ENCODE measurements around the gene SET. TPM values are rescaled to one million over a fixed set of nuclear protein-coding genes. Genes with fewer than 3 reads are reported as not detected.

SET gene
- total and polyA plus RNA-seq, 2 of the 13 experiments (the other 11 are each of a cell fraction or from before 2014, with no cell fraction given): 94.2 to 611 TPM

DNA sequence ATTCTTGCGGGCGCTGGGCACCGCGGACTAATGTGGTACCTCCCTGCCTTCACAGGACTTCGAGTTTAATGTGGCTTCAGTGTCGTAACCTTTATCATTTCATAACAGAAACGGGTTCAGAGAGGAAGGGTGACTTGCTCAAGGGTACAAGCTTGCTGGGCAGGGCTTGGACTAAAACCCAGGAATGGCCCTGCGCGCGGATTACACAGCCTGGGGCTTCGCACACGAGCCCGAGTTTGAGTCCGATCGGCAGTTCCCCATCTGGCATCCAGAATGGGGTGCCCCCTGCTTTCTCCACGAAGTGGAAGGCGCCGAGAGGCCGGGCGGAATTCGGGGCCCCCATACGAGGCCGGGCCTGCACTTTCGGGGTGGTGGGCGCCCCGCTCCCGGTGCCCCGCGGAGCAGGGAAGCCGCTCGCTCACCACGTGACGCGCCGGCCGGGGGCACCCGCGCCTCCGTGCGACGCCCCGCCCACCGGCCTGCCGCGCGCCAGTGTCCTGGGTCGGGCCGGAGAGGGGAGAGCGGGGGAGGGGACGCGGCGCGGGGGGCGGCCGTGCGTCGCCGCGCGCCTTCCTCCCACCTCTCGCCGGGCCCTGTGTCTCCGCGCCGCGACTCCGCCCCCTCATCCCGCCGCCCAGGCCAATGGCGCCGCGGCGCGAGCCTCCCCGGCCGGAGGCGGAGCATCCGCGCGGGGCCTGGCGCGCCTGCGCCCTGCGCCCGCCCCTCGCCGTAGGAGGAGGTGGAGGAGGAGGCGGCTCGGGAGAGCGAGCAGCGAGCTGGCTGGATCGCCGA is at the start of gene SET (continued):
- TF ChIP-seq BRCA1 (CRISPR knock-in tag; IDR thresholded peaks at IDR 0.05) (no peak), ZNF878 (CRISPR knock-in tag; IDR thresholded peaks at IDR 0.05) (no peak), KLF15 (CRISPR knock-in tag; IDR thresholded peaks at IDR 0.05; ENCODE audit: borderline replicate concordance) (no peak), NKX3-1 (CRISPR knock-in tag; IDR thresholded peaks at IDR 0.05) (peak; percentile 17), ZFP37 (CRISPR knock-in tag; IDR thresholded peaks at IDR 0.05; ENCODE audit: borderline replicate concordance) (0 out of 2 replicates have a peak, but pooled peaks have one; percentile 50), FOXA1 (IDR thresholded peaks at IDR 0.05) (no peak), FOXA1 (CRISPR knock-in tag; IDR thresholded peaks at IDR 0.05) (no peak), ZMAT3 (CRISPR knock-in tag; conservative IDR thresholded peaks at IDR 0.05) (peak; percentile 66), NR3C1 (CRISPR knock-in tag; IDR thresholded peaks at IDR 0.05) (no peak), MAZ (IDR thresholded peaks at IDR 0.05; ENCODE audit: borderline replicate concordance, low read depth, low read length) (peak; percentile 90), MAZ (CRISPR knock-in tag; IDR thresholded peaks at IDR 0.05; ENCODE audit: low read depth) (peak; percentile 96), ZNF446 (CRISPR knock-in tag; IDR thresholded peaks at IDR 0.05) (0 out of 2 replicates have a peak, but pooled peaks have one; percentile 37), ZNF569 (CRISPR knock-in tag; IDR thresholded peaks at IDR 0.05; ENCODE audit: borderline replicate concordance) (no peak), SAP130 (CRISPR knock-in tag; IDR thresholded peaks at IDR 0.05; ENCODE audit: low read depth) (peak; percentile 64), HES4 (CRISPR knock-in tag; IDR thresholded peaks at IDR 0.05; ENCODE audit: borderline replicate concordance) (peak; percentile 25; the same call in 1 of the 2 replicates), POLR2A (IDR thresholded peaks at IDR 0.05; ENCODE audit: insufficient read depth in 1 of 2, low read depth in 2 of 2, low read length in 2 of 2) (peak; percentile 45 to 78; a peak in 1 of 4 replicates), PAF1 (CRISPR knock-in tag; IDR thresholded peaks at IDR 0.05) (no peak), NPAS2 (CRISPR knock-in tag; IDR thresholded peaks at IDR 0.05; ENCODE audit: borderline replicate concordance) (no peak), GLI4 (CRISPR knock-in tag; IDR thresholded peaks at IDR 0.05; ENCODE audit: borderline replicate concordance) (peak; percentile 51; the same call in 1 of the 2 replicates), MBD4 (IDR thresholded peaks at IDR 0.05; ENCODE audit: borderline replicate concordance, low read length) (no peak), SKI (IDR thresholded peaks at IDR 0.05; ENCODE audit: partially characterized antibody) (peak; percentile 72), PAWR (CRISPR knock-in tag; IDR thresholded peaks at IDR 0.05; ENCODE audit: borderline replicate concordance) (no peak)
- TF ChIP-seq, protein P1, sequence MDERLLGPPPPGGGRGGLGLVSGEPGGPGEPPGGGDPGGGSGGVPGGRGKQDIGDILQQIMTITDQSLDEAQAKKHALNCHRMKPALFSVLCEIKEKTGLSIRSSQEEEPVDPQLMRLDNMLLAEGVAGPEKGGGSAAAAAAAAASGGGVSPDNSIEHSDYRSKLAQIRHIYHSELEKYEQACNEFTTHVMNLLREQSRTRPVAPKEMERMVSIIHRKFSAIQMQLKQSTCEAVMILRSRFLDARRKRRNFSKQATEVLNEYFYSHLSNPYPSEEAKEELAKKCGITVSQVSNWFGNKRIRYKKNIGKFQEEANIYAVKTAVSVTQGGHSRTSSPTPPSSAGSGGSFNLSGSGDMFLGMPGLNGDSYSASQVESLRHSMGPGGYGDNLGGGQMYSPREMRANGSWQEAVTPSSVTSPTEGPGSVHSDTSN (CRISPR knock-in tag; IDR thresholded peaks at IDR 0.05): no peak
- TF ChIP-seq, protein P2, sequence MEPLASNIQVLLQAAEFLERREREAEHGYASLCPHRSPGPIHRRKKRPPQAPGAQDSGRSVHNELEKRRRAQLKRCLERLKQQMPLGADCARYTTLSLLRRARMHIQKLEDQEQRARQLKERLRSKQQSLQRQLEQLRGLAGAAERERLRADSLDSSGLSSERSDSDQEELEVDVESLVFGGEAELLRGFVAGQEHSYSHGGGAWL (CRISPR knock-in tag; IDR thresholded peaks at IDR 0.05): peak; percentile 62; the same call in 1 of the 2 replicates
- TF ChIP-seq, protein P3, sequence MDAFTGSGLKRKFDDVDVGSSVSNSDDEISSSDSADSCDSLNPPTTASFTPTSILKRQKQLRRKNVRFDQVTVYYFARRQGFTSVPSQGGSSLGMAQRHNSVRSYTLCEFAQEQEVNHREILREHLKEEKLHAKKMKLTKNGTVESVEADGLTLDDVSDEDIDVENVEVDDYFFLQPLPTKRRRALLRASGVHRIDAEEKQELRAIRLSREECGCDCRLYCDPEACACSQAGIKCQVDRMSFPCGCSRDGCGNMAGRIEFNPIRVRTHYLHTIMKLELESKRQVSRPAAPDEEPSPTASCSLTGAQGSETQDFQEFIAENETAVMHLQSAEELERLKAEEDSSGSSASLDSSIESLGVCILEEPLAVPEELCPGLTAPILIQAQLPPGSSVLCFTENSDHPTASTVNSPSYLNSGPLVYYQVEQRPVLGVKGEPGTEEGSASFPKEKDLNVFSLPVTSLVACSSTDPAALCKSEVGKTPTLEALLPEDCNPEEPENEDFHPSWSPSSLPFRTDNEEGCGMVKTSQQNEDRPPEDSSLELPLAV (CRISPR knock-in tag; conservative IDR thresholded peaks at IDR 0.05; ENCODE audit: low read depth): no peak
- TF ChIP-seq, protein P4, sequence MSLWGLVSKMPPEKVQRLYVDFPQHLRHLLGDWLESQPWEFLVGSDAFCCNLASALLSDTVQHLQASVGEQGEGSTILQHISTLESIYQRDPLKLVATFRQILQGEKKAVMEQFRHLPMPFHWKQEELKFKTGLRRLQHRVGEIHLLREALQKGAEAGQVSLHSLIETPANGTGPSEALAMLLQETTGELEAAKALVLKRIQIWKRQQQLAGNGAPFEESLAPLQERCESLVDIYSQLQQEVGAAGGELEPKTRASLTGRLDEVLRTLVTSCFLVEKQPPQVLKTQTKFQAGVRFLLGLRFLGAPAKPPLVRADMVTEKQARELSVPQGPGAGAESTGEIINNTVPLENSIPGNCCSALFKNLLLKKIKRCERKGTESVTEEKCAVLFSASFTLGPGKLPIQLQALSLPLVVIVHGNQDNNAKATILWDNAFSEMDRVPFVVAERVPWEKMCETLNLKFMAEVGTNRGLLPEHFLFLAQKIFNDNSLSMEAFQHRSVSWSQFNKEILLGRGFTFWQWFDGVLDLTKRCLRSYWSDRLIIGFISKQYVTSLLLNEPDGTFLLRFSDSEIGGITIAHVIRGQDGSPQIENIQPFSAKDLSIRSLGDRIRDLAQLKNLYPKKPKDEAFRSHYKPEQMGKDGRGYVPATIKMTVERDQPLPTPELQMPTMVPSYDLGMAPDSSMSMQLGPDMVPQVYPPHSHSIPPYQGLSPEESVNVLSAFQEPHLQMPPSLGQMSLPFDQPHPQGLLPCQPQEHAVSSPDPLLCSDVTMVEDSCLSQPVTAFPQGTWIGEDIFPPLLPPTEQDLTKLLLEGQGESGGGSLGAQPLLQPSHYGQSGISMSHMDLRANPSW (CRISPR knock-in tag; IDR thresholded peaks at IDR 0.05; ENCODE audit: borderline replicate concordance): no peak
